ENCODE results near the gene EHD2.

DNA sequence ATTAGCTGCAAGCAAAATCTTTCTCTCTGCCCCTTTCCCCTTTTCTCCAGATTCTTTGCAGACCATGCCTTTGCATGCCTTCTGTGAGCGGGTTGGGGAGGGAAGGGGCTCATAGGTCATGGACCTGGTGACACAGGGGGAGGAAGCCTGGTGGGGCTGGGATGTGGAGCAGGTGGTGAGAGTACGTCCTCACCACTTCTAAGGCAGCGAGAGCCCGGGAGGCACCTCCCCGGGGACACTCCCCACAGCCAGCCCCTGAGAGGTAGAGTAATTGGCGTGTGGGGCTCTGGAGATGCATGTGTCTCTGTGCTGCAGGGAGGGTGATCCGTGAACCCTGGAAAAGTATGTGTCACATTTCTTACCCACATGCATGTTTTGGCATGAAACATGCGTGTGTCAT is 42.5 kb upstream of the EHD2 start:
- TF ChIP-seq EP300 (IDR thresholded peaks at IDR 0.05; ENCODE audit: borderline replicate concordance) (no peak), RAD21 (IDR thresholded peaks at IDR 0.05; ENCODE audit: low read depth) (no peak), YY1 (IDR thresholded peaks at IDR 0.05; ENCODE audit: low read depth) (no peak)
- TF ChIP-seq, protein P1, sequence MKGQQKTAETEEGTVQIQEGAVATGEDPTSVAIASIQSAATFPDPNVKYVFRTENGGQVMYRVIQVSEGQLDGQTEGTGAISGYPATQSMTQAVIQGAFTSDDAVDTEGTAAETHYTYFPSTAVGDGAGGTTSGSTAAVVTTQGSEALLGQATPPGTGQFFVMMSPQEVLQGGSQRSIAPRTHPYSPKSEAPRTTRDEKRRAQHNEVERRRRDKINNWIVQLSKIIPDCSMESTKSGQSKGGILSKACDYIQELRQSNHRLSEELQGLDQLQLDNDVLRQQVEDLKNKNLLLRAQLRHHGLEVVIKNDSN (IDR thresholded peaks at IDR 0.05): no peak

Measured in Ishikawa (cell line).